DMS79 (cell line): ENCODE data around the gene TNRC18.
"Not testable (repeated sequence)": the region's sequence is repeated elsewhere in the genome, so short reads cannot be mapped to it uniquely, and the experiment has no call there.

ENCODE experiments used
- DNase-seq: peaks from one replicate; lab custom pipeline; 2025; lab: John Stamatoyannopoulos, UW

Gene TNRC18

GRCh38 chr7:5349437-5350173, 74.0 kb downstream of the TNRC18 start:
- no peak for DNase-seq

DNA sequence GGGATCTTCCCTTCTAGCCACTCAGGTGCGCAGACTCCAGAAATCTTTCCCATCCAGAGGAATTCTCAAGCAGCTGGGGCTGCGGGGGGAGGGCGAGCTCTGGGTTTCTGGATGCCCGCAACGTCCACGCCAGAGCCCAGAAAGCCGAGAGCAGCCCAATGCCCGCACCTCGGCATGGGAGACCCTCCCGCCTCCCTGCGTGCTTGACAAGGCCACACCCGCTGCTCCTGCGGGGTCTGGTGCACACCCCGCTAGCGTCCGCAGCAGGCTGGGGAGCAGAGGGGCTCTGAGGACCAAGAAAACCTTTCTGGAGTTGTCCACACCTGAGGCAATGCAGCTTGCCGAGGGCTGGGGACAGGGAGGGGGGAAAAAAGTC, 74.6 kb downstream of the TNRC18 start:
- no peak for DNase-seq

DNA sequence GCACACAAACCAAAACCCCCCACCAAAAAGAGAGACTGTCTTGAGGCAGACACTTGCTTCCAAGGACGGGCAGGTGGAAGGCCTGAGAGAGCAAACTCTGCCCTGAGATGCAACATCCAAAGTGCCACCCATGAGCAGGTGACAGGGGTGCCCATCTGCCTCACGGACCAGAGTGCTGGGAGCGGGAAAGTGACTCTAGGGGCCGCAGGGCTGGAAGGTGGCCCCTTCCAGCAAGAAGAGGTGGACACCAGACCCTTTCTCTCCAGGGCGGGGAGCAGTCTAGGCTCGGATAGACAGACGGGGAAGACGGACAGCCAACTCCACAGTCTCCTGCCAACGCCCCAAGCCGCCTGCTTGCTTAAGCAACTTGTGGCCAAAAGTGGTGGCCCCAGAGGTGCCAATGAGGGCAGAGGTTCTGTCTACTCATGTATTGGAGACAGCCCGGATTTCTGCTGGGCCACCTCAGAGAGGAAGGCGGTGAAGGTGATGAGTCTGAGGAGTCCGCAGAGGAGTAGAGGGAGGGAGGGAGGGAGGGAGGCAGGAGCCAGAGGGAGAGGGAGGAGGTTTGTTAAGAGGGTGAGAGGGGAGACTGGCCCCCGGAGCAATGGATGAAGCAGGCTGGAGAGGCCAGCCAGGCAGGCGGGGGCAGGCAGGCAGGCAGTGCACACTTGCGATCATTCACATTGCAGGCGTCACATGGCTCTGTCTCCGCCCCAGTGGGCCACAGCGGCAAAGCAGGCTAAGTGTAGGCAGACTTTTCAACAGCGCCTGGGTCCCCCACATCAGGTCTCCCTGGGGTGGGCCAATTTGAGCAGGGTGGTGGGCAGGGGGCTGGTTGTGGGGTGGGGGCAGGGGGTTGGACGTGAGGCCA, 75.3 kb downstream of the TNRC18 start:
- DNase-seq: no peak

GRCh38 chr7:5345671-5346070, 78.0 kb downstream of the TNRC18 start:
- DNase-seq: no peak

- no peak for DNase-seq
Observed at GRCh38 chr7:5345171-5345570, 78.5 kb downstream of the TNRC18 start.

GRCh38 chr7:5344342-5344741, 79.3 kb downstream of the TNRC18 start:
- no peak for DNase-seq

DNA sequence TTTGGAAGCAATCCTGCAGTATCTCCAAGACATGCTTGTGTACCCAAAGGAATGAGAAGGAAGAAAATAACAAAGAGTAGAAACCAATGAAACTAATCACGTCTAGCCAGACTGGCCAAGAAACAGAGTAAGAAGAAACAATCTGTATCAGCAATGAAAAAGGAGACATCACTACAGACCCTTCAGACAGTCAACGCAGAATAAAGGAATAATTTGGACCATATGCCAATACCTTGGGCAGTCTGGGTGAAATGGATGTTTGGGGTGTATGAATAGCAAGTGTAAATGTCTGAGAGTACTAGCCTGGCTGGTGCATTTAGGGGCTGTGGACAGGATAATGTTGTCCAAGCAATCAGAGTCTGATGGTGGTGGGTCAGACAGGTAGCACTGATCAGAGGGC, 79.8 kb downstream of the TNRC18 start:
- DNase-seq: no peak

- DNase-seq: no peak
Observed at GRCh38 chr7:5342631-5343030, 81.0 kb downstream of the TNRC18 start.

DNA sequence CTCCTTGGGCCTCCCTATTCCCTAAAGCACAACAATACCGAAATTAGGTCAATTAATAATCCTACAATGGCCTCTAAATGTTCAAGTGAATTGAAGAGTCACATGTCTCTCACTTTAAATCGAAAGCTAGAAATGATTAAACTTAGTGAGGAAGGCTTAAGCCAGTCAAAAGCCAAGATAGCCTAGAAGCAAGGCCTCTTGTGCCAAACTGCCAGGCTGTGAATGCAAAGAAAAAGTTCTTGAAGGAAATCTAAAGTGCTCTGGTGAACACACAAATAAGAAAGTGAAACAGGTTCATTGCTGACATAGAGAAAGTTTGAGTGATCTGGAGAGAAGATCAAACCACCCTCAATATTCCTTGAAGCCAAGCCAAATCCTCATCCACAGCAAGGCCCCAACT, 83.7 kb downstream of the TNRC18 start:
- DNase-seq: no peak

DNA sequence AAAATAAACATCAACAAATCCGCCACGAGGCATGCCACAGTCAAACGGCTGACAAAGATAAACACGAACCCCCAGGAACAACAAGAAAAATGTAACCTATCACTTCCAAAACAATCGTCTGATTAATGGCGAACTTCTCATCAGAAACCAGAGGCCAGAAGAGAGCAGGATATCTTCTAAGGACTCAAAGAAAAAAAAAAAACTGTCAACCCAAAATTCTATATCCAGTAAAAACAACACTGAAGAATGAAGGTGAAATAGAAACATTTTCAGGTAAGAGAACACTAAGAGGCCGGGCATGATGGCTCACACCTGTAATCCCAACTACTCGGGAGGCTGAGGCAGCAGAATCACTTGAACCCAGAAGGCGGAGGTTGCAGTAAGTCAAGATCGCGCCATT, 86.6 kb downstream of the TNRC18 start:
- DNase-seq: no peak

DNA sequence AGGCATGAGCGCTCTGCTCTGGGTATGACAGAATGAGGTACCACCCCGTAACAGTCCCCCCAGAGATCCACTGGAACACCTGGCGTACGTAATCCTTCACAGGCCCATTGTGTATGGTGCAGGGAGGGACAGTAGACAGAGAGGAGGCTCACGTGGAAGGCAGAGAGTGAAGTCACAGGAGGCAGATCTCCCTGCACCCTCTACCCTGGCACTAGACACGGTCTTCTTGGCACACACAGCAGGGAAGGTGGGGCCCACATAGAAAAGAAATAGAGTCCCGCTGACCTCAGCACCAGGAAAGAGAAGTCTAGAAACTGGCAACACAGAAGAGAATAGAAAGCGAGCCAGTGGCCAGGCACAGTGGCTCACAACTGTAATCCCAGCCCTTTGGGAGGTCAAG, 89.0 kb downstream of the TNRC18 start:
- no peak for DNase-seq

GRCh38 chr7:5333121-5334045, 90.3 kb downstream of the TNRC18 start:
- no peak for DNase-seq

DNA sequence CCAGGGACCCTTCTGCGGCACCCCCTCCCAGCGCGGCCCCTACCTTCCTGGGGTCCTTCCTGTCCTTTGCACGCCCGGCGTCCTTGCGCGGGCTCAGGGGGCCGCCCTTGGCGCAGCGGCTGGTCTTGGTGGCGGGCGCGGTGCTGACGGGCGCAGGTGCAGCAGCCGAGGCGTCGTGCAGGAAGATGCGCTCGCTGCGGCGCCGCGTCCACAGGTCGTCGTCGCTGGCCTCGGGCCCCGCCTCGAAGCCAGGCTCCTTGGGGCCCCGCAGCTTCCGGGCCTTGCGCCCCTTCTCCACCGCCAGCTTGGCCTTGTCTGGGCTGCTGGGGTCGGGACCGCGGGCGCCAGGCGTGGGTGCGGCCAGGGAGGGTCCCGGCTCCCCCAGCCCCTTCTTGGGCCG, 91.1 kb downstream of the TNRC18 start:
- no peak for DNase-seq

DNA sequence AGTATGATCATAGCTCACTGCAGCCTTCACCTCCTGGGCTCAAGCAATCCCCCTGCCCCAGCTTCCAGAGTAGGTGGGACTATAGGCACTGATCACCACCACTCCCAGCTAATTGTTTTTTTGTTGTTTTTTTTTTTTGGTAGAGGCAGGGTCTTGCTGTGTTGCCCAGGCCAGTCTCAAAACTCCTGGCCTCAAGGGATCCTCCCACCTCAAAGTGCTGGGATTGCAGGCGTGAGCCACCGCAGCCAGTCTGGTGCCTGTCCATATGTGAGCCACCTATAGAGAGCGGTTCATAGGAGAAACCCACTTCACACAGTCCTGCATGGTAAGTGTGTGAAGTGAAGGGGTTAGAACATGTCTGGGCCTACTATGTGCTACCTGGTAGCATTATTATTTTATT, 93.3 kb downstream of the TNRC18 start:
- no peak for DNase-seq

GRCh38 chr7:5324961-5325360, 98.7 kb downstream of the TNRC18 start:
- no peak for DNase-seq

GRCh38 chr7:5323800-5324781, 99.5 kb downstream of the TNRC18 start:
- DNase-seq: not testable (repeated sequence)

DNA sequence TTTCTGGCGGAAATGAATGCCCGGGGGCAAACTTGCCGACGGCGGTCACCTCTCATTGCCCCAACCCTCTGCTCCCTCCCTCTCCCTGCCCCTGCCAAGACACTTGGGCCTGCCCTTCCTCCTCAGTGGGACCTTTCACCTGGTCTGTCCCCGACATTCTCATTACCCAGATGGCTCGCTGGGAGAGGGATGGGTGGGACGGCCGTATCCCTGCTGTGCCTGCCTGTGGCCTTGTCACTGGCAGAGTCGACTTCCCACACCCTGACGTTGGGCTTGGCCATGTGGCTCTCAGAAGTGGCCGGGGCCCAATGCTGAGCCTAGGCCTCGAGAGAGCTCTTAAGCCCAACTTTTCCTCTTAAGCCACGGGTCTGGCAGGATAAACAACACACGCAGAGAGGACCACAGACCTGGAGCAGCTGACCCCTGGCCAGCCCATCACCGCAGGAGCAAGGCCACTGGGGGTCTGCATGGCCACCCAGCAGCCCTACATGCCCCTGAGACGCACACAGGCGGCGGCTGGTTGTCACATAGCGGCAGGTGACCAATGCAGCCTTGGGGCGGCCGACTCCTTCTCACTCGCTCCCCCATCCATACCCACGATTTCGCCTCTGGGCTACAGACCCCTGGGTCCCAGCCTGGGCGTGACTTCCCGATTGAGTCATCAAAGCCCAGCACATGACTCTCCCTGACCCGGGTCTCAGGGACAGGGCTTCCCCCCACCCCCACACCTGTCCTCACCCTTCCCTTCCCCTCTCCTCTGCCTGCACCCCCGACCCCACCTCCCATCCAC, 100.8 kb downstream of the TNRC18 start:
- no peak for DNase-seq

- no peak for DNase-seq
Observed at GRCh38 chr7:5320802-5321396, 102.7 kb downstream of the TNRC18 start.

GRCh38 chr7:5320391-5320790, 103.2 kb downstream of the TNRC18 start:
- no peak for DNase-seq

GRCh38 chr7:5318613-5319012, 105.0 kb downstream of the TNRC18 start:
- DNase-seq: not testable (repeated sequence)
